HG03442 (cell line): ENCODE data around the gene PTX3.

ENCODE experiments used
- ATAC-seq: cut with Tn5 transposase; IDR thresholded peaks from one replicate; pipeline ENCODE4 v1.9.1; 2021; ENCODE audit warnings: mild to moderate bottlenecking, moderate library complexity; ENCODE audit not compliant: unreplicated experiment

Gene PTX3

GRCh38 chr3:157436583-157437291 is at the start of gene PTX3:
PTX3 (plus strand) TSS chr3:157436850; CDS start chr3:157436934, 84 bp downstream.
- ATAC-seq = no peak

- ATAC-seq = no peak
These were observed 48.8 kb upstream of the PTX3 start for GRCh38 chr3:157387708-157388435.

- ATAC-seq = no peak
These were observed 47.7 kb upstream of the PTX3 start for GRCh38 chr3:157388976-157389375.

- no peak for ATAC-seq
These were observed 45.7 kb upstream of the PTX3 start for GRCh38 chr3:157390713-157391515.

GRCh38 chr3:157392104-157392503 is 44.5 kb upstream of the PTX3 start:
- no peak for ATAC-seq

GRCh38 chr3:157393113-157393512 is 43.5 kb upstream of the PTX3 start:
- ATAC-seq = no peak

- no peak for ATAC-seq
These were observed 42.2 kb upstream of the PTX3 start for GRCh38 chr3:157394411-157394810.

- ATAC-seq = no peak
These were observed 38.1 kb upstream of the PTX3 start for GRCh38 chr3:157398598-157398997.

GRCh38 chr3:157404381-157404780 is 32.3 kb upstream of the PTX3 start:
- no peak for ATAC-seq

- ATAC-seq = no peak
These were observed 31.2 kb upstream of the PTX3 start for GRCh38 chr3:157405457-157405856.

- no peak for ATAC-seq
These were observed 30.3 kb upstream of the PTX3 start for GRCh38 chr3:157406394-157406793.

GRCh38 chr3:157407769-157408168 is 28.9 kb upstream of the PTX3 start:
- no peak for ATAC-seq

- ATAC-seq = no peak
These were observed 28.0 kb upstream of the PTX3 start for GRCh38 chr3:157408499-157409149.

GRCh38 chr3:157409516-157409915 is 27.1 kb upstream of the PTX3 start:
- ATAC-seq = no peak

GRCh38 chr3:157410945-157411344 is 25.7 kb upstream of the PTX3 start:
- ATAC-seq = no peak

- ATAC-seq = no peak
These were observed 24.3 kb upstream of the PTX3 start for GRCh38 chr3:157412323-157412855.

GRCh38 chr3:157414861-157415260 is 21.8 kb upstream of the PTX3 start:
- no peak for ATAC-seq

- ATAC-seq = no peak
These were observed 20.1 kb upstream of the PTX3 start for GRCh38 chr3:157416347-157417087.

- no peak for ATAC-seq
These were observed 19.4 kb upstream of the PTX3 start for GRCh38 chr3:157417247-157417646.

- ATAC-seq = no peak
These were observed 18.5 kb upstream of the PTX3 start for GRCh38 chr3:157418104-157418503.
